Smooth muscle cell (in vitro differentiated cells): ENCODE data around the gene MAP2K7. TPM values are rescaled to one million over a fixed set of nuclear protein-coding genes. Genes with fewer than 3 reads are reported as not detected.

ENCODE experiments used
- DNase-seq: peaks from one replicate; lab custom pipeline; 2025; ENCODE audit not compliant: unreplicated experiment; lab: John Stamatoyannopoulos, UW
- H2AFZ ChIP-seq: fragments of 200-600 bp; sonication (generic); 2 replicates; pipeline ENCODE4 v1.6.0; 2016; ENCODE audit warnings: antibody characterized with exemption, low read depth, mild to moderate bottlenecking
- H3F3A ChIP-seq: fragments of 200-600 bp; sonication (generic); 2 replicates; pipeline ENCODE4 v1.6.0; 2017; ENCODE audit warnings: antibody characterized with exemption, low read depth
- H3K27ac ChIP-seq: fragments of 200-600 bp; sonication (generic); 2 replicates; pipeline ENCODE4 v1.5.1; 2016; ENCODE audit warnings: low read depth, mild to moderate bottlenecking
- H3K27me3 ChIP-seq: fragments of 200-600 bp; sonication (generic); 2 replicates; pipeline ENCODE4 v1.6.1; 2016; ENCODE audit warnings: low read depth, mild to moderate bottlenecking
- H3K36me3 ChIP-seq: fragments of 200-600 bp; sonication (generic); 2 replicates; pipeline ENCODE4 v1.5.1; 2016; ENCODE audit warnings: low read depth
- H3K4me1 ChIP-seq: fragments of 200-600 bp; sonication (generic); 2 replicates; pipeline ENCODE4 v1.5.1; 2016; ENCODE audit warnings: low read depth
- H3K4me2 ChIP-seq: fragments of 200-600 bp; sonication (generic); 2 replicates; pipeline ENCODE4 v1.6.0; 2016; ENCODE audit warnings: mild to moderate bottlenecking
- H3K4me3 ChIP-seq: fragments of 200-600 bp; sonication (generic); 2 replicates; pipeline ENCODE4 v1.5.1; 2016; ENCODE audit warnings: mild to moderate bottlenecking
- H3K79me2 ChIP-seq: fragments of 200-600 bp; sonication (generic); 2 replicates; pipeline ENCODE4 v1.6.0; 2016; ENCODE audit warnings: low read depth, mild to moderate bottlenecking
- H3K9ac ChIP-seq: fragments of 200-600 bp; sonication (generic); 2 replicates; pipeline ENCODE4 v1.6.0; 2016; ENCODE audit warnings: low read depth
- H3K9me3 ChIP-seq: fragments of 200-600 bp; sonication (generic); replicated peaks from 2 replicates; pipeline ENCODE4 v1.5.1; 2016; ENCODE audit warnings: low read depth
- H4K20me1 ChIP-seq: fragments of 200-600 bp; sonication (generic); 2 replicates; pipeline ENCODE4 v1.6.0; 2016; ENCODE audit warnings: low read depth
- CTCF ChIP-seq: fragments of 200-600 bp; sonication (generic); IDR thresholded peaks from 2 replicates; pipeline ENCODE4 v1.5.1; 2017; ENCODE audit warnings: borderline replicate concordance, mild to moderate bottlenecking, antibody characterized with exemption; ENCODE audit not compliant: insufficient read depth, poor library complexity, severe bottlenecking
- WGBS: methylation state at CpG from one replicate; pipeline ENCODE4 v1.1.7; 2016; ENCODE audit warnings: low lambda C conversion rate; 5-methylcytosine and 5-hydroxymethylcytosine counted together
- polyA plus RNA-seq: library from polyadenylated mRNA; unstranded; fragments of >200 nt; fragmentation: Nextera tagmentation; extraction: Ambion mirVana; gene quantifications from 2 replicates; pipeline ENCODE4 v1.2.1, GENCODE V29; 2016
- total RNA-seq: library from RNA; depleted of rRNA; stranded (reverse); fragments of >200 nt; gene quantifications from 2 replicates; pipeline ENCODE4 v1.2.3, GENCODE V29; 2014

Gene MAP2K7
- total and polyA plus RNA-seq, 2 experiments from 2014 or later, result 6.7 to 9.2 TPM

GRCh38 chr19:7871437-7872305 is 32.0 kb upstream of the MAP2K7 start:
- Histone ChIP-seq H3K36me3 (no peaks in the 10 kb centered on the region), H3K27ac (no peak overlapping the region), H3K4me3 (peak overlapping the region; percentile 43), H3K9ac (no peak overlapping the region), H3K27me3 (peaks cover 58% of the 10 kb centered on the region), H4K20me1 (no peaks in the 10 kb centered on the region), H3K79me2 (no peaks in the 10 kb centered on the region), H3K4me1 (peaks cover 4% of the 10 kb centered on the region), H3K9me3 (no peaks in the 10 kb centered on the region), H3K4me2 (peak overlapping the region; percentile 84), H2AFZ (no peak overlapping the region), H3F3A (peaks cover 3% of the 10 kb centered on the region)
- DNase-seq, result peak; percentile 74
- 4% methylated on average over 19 of the region's 33 CpGs for WGBS
- no peak for TF ChIP-seq CTCF

GRCh38 chr19:7872306-7873204 is 31.1 kb upstream of the MAP2K7 start:
- Histone ChIP-seq H3F3A (peaks cover 3% of the 10 kb centered on the region), H3K4me3 (peak overlapping the region; percentile 43), H4K20me1 (no peaks in the 10 kb centered on the region), H3K4me1 (peaks cover 4% of the 10 kb centered on the region), H2AFZ (no peak overlapping the region), H3K27ac (no peak overlapping the region), H3K9ac (no peak overlapping the region), H3K27me3 (peaks cover 50% of the 10 kb centered on the region), H3K9me3 (no peaks in the 10 kb centered on the region), H3K4me2 (peak overlapping the region; percentile 84), H3K79me2 (no peaks in the 10 kb centered on the region), H3K36me3 (no peaks in the 10 kb centered on the region)
- TF ChIP-seq CTCF, result no peak
- WGBS, result 62% methylated on average over 42 of the region's 47 CpGs
- DNase-seq, result no peak

- H3K36me3 ChIP-seq, result no peaks in the 10 kb centered on the region
- H3K4me2 ChIP-seq, result peak overlapping the region; percentile 84
- H3K9ac ChIP-seq, result no peak overlapping the region
- H3K27ac ChIP-seq, result no peak overlapping the region
- H3K27me3 ChIP-seq, result peaks cover 40% of the 10 kb centered on the region
- H2AFZ ChIP-seq, result no peak overlapping the region
- TF ChIP-seq CTCF, result no peak
- no peaks in the 10 kb centered on the region for H3K79me2 ChIP-seq
- peaks cover 4% of the 10 kb centered on the region for H3K4me1 ChIP-seq
- H3K4me3 ChIP-seq, result peak overlapping the region; percentile 34
- H4K20me1 ChIP-seq, result no peaks in the 10 kb centered on the region
- DNase-seq, result no peak
- H3F3A ChIP-seq, result peaks cover 3% of the 10 kb centered on the region
- 13% methylated on average over 13 of the region's 53 CpGs for WGBS
- no peaks in the 10 kb centered on the region for H3K9me3 ChIP-seq
Observed at GRCh38 chr19:7873304-7874075, 30.2 kb upstream of the MAP2K7 start.
